ENCODE measurements around the gene TMPRSS5.
"Not testable (repeated sequence)": the region's sequence is repeated elsewhere in the genome, so short reads cannot be mapped to it uniquely, and the experiment has no call there.

The TMPRSS5 gene

GRCh38 chr11:113723787-113724186, 17.7 kb upstream of the TMPRSS5 start:
- Histone ChIP-seq H3K27me3 (ENCODE audit: control insufficient read depth in 1 of 2, insufficient read depth in 2 of 2, low read length in 2 of 2) (no peaks in the 10 kb centered on the region), H3K36me3 (ENCODE audit: control insufficient read depth in 1 of 2, insufficient read depth in 2 of 2, low read length in 2 of 2) (no peaks in the 10 kb centered on the region), H3K27ac (ENCODE audit: low read depth, low read length) (no peak overlapping the region), H3K9ac (ENCODE audit: low read depth in 1 of 2, low read length in 2 of 2) (no peak overlapping the region), H3K4me1 (ENCODE audit: control insufficient read depth in 1 of 2, insufficient read depth in 2 of 2, low read length in 2 of 2) (peaks cover 4 to 6% of the 10 kb centered on the region in 2 donors), H3K4me3 (ENCODE audit: low read depth in 1 of 2, low read length in 2 of 2) (no peak overlapping the region), H3K9me3 (ENCODE audit: control insufficient read depth in 1 of 2, low read length in 2 of 2) (no peaks in the 10 kb centered on the region)

- no peaks in the 10 kb centered on the region for H3K27me3 ChIP-seq (ENCODE audit: control insufficient read depth in 1 of 2, insufficient read depth in 2 of 2, low read length in 2 of 2)
- H3K9ac ChIP-seq (ENCODE audit: low read depth in 1 of 2, low read length in 2 of 2) = no peak overlapping the region
- no peak overlapping the region for H3K27ac ChIP-seq (ENCODE audit: low read depth, low read length)
- H3K36me3 ChIP-seq (ENCODE audit: control insufficient read depth in 1 of 2, insufficient read depth in 2 of 2, low read length in 2 of 2) = no peaks in the 10 kb centered on the region
- H3K4me1 ChIP-seq (ENCODE audit: control insufficient read depth in 1 of 2, insufficient read depth in 2 of 2, low read length in 2 of 2) = peaks cover 4 to 6% of the 10 kb centered on the region in 2 donors
- no peak overlapping the region for H3K4me3 ChIP-seq (ENCODE audit: low read depth in 1 of 2, low read length in 2 of 2)
- H3K9me3 ChIP-seq (ENCODE audit: control insufficient read depth in 1 of 2, low read length in 2 of 2) = no peaks in the 10 kb centered on the region
These were observed 16.8 kb upstream of the TMPRSS5 start for GRCh38 chr11:113722934-113723333.

DNA sequence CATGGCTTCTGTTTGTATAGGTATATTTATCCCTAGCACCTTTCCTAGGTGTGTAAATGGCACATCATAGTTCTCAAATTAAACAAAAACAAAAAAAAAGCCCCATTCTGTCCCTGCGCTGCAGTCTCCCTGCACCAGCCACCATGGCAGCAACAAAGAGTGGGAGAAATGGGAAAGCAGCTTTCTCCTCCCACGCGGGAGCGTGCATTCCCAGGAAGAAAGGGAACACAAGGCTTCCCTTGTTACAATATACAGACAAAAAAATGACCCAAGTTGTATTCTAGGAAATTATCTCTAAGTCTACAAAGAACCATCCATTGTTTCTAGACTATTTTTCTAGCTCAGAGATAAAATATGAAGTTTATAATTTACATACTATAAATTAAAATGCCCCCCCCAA, 16.1 kb upstream of the TMPRSS5 start:
- Histone ChIP-seq H3K9me3 (ENCODE audit: control insufficient read depth in 1 of 2, low read length in 2 of 2) (no peaks in the 10 kb centered on the region), H3K36me3 (ENCODE audit: control insufficient read depth in 1 of 2, insufficient read depth in 2 of 2, low read length in 2 of 2) (no peaks in the 10 kb centered on the region), H3K4me3 (ENCODE audit: low read depth in 1 of 2, low read length in 2 of 2) (no peak overlapping the region), H3K9ac (ENCODE audit: low read depth in 1 of 2, low read length in 2 of 2) (no peak overlapping the region), H3K4me1 (ENCODE audit: control insufficient read depth in 1 of 2, insufficient read depth in 2 of 2, low read length in 2 of 2) (peaks cover 4 to 6% of the 10 kb centered on the region in 2 donors), H3K27me3 (ENCODE audit: control insufficient read depth in 1 of 2, insufficient read depth in 2 of 2, low read length in 2 of 2) (no peaks in the 10 kb centered on the region), H3K27ac (ENCODE audit: low read depth, low read length) (no peak overlapping the region)

GRCh38 chr11:113721462-113722066, 15.5 kb upstream of the TMPRSS5 start:
- Histone ChIP-seq H3K9ac (ENCODE audit: low read depth in 1 of 2, low read length in 2 of 2) (no peak overlapping the region), H3K4me3 (ENCODE audit: low read depth in 1 of 2, low read length in 2 of 2) (no peak overlapping the region), H3K4me1 (ENCODE audit: control insufficient read depth in 1 of 2, insufficient read depth in 2 of 2, low read length in 2 of 2) (peaks cover 4 to 6% of the 10 kb centered on the region in 2 donors), H3K27ac (ENCODE audit: low read depth, low read length) (no peak overlapping the region), H3K36me3 (ENCODE audit: control insufficient read depth in 1 of 2, insufficient read depth in 2 of 2, low read length in 2 of 2) (no peaks in the 10 kb centered on the region), H3K27me3 (ENCODE audit: control insufficient read depth in 1 of 2, insufficient read depth in 2 of 2, low read length in 2 of 2) (no peaks in the 10 kb centered on the region), H3K9me3 (ENCODE audit: control insufficient read depth in 1 of 2, low read length in 2 of 2) (no peaks in the 10 kb centered on the region)

DNA sequence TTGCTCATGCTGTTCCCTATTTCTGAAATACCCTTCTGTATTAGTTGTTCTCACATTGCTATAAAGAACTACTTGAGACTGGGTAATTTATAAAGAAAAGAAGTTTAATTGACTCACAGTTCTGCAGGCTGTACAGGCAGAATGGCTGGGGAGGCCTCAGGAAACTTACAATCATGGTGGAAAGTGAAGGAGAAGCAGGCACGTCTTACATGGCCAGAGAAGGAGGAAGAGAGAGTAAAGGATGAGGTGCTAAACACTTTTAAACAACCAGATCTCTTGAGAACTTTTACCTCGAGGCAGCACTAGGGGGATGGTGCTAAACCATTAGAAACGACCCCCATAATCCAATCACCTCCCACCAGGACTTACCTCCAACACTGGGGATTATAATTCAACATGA, 14.4 kb upstream of the TMPRSS5 start:
- not testable (repeated sequence) for H3K9ac ChIP-seq (ENCODE audit: low read depth in 1 of 2, low read length in 2 of 2); H3K4me1 ChIP-seq (ENCODE audit: control insufficient read depth in 1 of 2, insufficient read depth in 2 of 2, low read length in 2 of 2); H3K4me3 ChIP-seq (ENCODE audit: low read depth in 1 of 2, low read length in 2 of 2); H3K36me3 ChIP-seq (ENCODE audit: control insufficient read depth in 1 of 2, insufficient read depth in 2 of 2, low read length in 2 of 2); H3K9me3 ChIP-seq (ENCODE audit: control insufficient read depth in 1 of 2, low read length in 2 of 2); H3K27ac ChIP-seq (ENCODE audit: low read depth, low read length); H3K27me3 ChIP-seq (ENCODE audit: control insufficient read depth in 1 of 2, insufficient read depth in 2 of 2, low read length in 2 of 2)

- H3K36me3 ChIP-seq (ENCODE audit: control insufficient read depth in 1 of 2, insufficient read depth in 2 of 2, low read length in 2 of 2) = no peaks in the 10 kb centered on the region
- no peak overlapping the region for H3K27ac ChIP-seq (ENCODE audit: low read depth, low read length)
- H3K9me3 ChIP-seq (ENCODE audit: control insufficient read depth in 1 of 2, low read length in 2 of 2) = no peaks in the 10 kb centered on the region
- no peak overlapping the region for H3K4me3 ChIP-seq (ENCODE audit: low read depth in 1 of 2, low read length in 2 of 2)
- no peaks in the 10 kb centered on the region for H3K4me1 ChIP-seq (ENCODE audit: control insufficient read depth in 1 of 2, insufficient read depth in 2 of 2, low read length in 2 of 2)
- no peak overlapping the region for H3K9ac ChIP-seq (ENCODE audit: low read depth in 1 of 2, low read length in 2 of 2)
- no peaks in the 10 kb centered on the region for H3K27me3 ChIP-seq (ENCODE audit: control insufficient read depth in 1 of 2, insufficient read depth in 2 of 2, low read length in 2 of 2)
These were observed 9.9 kb upstream of the TMPRSS5 start for GRCh38 chr11:113715882-113716625.

DNA sequence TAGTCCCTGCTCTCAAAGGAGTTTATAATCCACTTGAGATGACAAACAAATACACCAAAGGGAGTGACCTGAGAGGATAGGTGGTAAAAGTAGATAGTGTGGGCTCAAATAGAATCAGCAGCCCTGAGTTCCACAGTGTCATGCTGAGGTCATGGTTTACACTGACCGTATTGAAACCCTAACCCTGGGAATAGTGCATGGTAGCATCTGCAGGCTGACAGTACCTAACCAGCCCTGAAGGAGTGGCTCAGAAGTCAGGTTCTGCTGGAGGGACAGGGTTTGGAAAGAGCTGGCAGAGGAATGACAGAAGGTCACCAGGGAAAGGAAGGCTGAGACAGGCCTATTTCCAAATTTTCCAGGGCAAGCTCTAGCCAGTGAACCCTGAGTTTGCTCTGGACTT, 9.2 kb upstream of the TMPRSS5 start:
- no peak overlapping the region for H3K4me3 ChIP-seq (ENCODE audit: low read depth in 1 of 2, low read length in 2 of 2)
- H3K9ac ChIP-seq (ENCODE audit: low read depth in 1 of 2, low read length in 2 of 2) = no peak overlapping the region
- H3K9me3 ChIP-seq (ENCODE audit: control insufficient read depth in 1 of 2, low read length in 2 of 2) = no peaks in the 10 kb centered on the region
- H3K27ac ChIP-seq (ENCODE audit: low read depth, low read length) = no peak overlapping the region
- no peaks in the 10 kb centered on the region for H3K27me3 ChIP-seq (ENCODE audit: control insufficient read depth in 1 of 2, insufficient read depth in 2 of 2, low read length in 2 of 2)
- no peaks in the 10 kb centered on the region for H3K36me3 ChIP-seq (ENCODE audit: control insufficient read depth in 1 of 2, insufficient read depth in 2 of 2, low read length in 2 of 2)
- no peaks in the 10 kb centered on the region for H3K4me1 ChIP-seq (ENCODE audit: control insufficient read depth in 1 of 2, insufficient read depth in 2 of 2, low read length in 2 of 2)

DNA sequence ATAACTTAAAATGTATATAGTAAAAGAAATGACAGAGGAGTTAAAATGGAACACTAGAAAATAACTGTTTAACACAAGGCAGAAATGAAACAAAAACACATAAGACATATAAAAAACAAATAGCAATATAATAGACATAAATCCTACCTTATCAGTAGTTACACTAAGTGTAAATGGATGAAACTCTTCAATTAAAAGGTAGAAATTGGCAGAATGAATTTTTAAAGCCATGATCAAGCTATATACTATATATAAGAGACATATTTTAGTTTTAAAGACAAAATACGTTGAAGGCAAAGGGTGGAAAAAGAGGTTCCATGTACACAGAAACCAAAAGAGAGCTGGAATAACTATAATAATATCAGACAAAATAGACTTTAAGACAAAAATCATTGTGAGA, 4.9 kb upstream of the TMPRSS5 start:
- Histone ChIP-seq H3K4me3 (ENCODE audit: low read depth in 1 of 2, low read length in 2 of 2) (no peak overlapping the region), H3K9ac (ENCODE audit: low read depth in 1 of 2, low read length in 2 of 2) (no peak overlapping the region), H3K27ac (ENCODE audit: low read depth, low read length) (no peak overlapping the region), H3K36me3 (ENCODE audit: control insufficient read depth in 1 of 2, insufficient read depth in 2 of 2, low read length in 2 of 2) (no peaks in the 10 kb centered on the region), H3K27me3 (ENCODE audit: control insufficient read depth in 1 of 2, insufficient read depth in 2 of 2, low read length in 2 of 2) (no peaks in the 10 kb centered on the region), H3K9me3 (ENCODE audit: control insufficient read depth in 1 of 2, low read length in 2 of 2) (peaks cover 0 to 7% of the 10 kb centered on the region in 2 donors), H3K4me1 (ENCODE audit: control insufficient read depth in 1 of 2, insufficient read depth in 2 of 2, low read length in 2 of 2) (no peaks in the 10 kb centered on the region)

GRCh38 chr11:113703551-113703950, 2.6 kb downstream of the TMPRSS5 start:
- H3K4me3 ChIP-seq (ENCODE audit: low read depth in 1 of 2, low read length in 2 of 2); H3K36me3 ChIP-seq (ENCODE audit: control insufficient read depth in 1 of 2, insufficient read depth in 2 of 2, low read length in 2 of 2); H3K27me3 ChIP-seq (ENCODE audit: control insufficient read depth in 1 of 2, insufficient read depth in 2 of 2, low read length in 2 of 2); H3K27ac ChIP-seq (ENCODE audit: low read depth, low read length); H3K9ac ChIP-seq (ENCODE audit: low read depth in 1 of 2, low read length in 2 of 2); H3K9me3 ChIP-seq (ENCODE audit: control insufficient read depth in 1 of 2, low read length in 2 of 2); H3K4me1 ChIP-seq (ENCODE audit: control insufficient read depth in 1 of 2, insufficient read depth in 2 of 2, low read length in 2 of 2): not testable (repeated sequence)

DNA sequence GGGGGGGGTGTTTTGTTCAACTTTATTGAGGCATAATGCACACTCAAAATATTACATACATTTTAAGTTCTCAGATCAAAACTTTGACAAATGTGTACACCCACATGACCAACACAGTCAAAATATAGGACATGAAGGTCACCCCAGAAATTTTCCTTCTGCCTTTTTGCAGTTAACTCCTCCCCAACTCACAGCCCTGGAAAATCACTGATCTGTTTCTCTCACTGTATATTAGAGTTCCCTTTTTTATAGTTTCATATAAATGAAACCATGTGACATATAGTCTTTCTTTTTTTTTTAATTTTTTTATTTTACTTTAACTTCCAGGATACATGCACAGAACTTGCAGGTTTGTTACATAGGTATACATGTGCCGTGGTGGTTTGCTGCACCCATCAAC, 4.6 kb downstream of the TMPRSS5 start:
- no peaks in the 10 kb centered on the region for H3K36me3 ChIP-seq (ENCODE audit: control insufficient read depth in 1 of 2, insufficient read depth in 2 of 2, low read length in 2 of 2)
- H3K4me1 ChIP-seq (ENCODE audit: control insufficient read depth in 1 of 2, insufficient read depth in 2 of 2, low read length in 2 of 2) = no peaks in the 10 kb centered on the region
- H3K27ac ChIP-seq (ENCODE audit: low read depth, low read length) = no peak overlapping the region
- no peak overlapping the region for H3K4me3 ChIP-seq (ENCODE audit: low read depth in 1 of 2, low read length in 2 of 2)
- H3K9ac ChIP-seq (ENCODE audit: low read depth in 1 of 2, low read length in 2 of 2) = no peak overlapping the region
- no peaks in the 10 kb centered on the region for H3K9me3 ChIP-seq (ENCODE audit: control insufficient read depth in 1 of 2, low read length in 2 of 2)
- H3K27me3 ChIP-seq (ENCODE audit: control insufficient read depth in 1 of 2, insufficient read depth in 2 of 2, low read length in 2 of 2) = no peaks in the 10 kb centered on the region
